ENCODE data around the gene VPS54.

DNA sequence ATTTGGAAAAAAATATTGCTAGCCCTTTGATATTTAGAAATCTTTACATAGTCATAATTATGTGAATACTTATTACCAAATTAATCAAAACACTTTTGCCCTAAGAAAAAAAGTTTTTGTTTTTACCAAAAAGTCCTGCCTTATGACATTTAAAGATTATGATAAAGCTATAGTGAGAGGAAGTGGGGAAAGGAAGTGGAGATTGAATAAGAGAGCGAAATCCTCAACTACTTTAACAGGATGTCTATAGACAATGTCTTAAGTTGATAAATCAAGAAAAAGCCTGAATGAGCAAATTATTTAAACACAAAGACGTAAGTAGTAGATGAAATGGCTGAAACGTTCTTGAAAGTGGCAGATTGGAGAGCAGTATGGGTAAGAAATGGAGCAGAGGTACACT lies 20.9 kb upstream of the VPS54 start:
- TF ChIP-seq RFX5 (IDR thresholded peaks at IDR 0.05; ENCODE audit: low read length) = no peak
- TF ChIP-seq, protein P1, sequence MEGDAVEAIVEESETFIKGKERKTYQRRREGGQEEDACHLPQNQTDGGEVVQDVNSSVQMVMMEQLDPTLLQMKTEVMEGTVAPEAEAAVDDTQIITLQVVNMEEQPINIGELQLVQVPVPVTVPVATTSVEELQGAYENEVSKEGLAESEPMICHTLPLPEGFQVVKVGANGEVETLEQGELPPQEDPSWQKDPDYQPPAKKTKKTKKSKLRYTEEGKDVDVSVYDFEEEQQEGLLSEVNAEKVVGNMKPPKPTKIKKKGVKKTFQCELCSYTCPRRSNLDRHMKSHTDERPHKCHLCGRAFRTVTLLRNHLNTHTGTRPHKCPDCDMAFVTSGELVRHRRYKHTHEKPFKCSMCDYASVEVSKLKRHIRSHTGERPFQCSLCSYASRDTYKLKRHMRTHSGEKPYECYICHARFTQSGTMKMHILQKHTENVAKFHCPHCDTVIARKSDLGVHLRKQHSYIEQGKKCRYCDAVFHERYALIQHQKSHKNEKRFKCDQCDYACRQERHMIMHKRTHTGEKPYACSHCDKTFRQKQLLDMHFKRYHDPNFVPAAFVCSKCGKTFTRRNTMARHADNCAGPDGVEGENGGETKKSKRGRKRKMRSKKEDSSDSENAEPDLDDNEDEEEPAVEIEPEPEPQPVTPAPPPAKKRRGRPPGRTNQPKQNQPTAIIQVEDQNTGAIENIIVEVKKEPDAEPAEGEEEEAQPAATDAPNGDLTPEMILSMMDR (IDR thresholded peaks at IDR 0.05) = no peak
- TF ChIP-seq ELF1 (IDR thresholded peaks at IDR 0.05) = no peak
- TF ChIP-seq, protein P2, sequence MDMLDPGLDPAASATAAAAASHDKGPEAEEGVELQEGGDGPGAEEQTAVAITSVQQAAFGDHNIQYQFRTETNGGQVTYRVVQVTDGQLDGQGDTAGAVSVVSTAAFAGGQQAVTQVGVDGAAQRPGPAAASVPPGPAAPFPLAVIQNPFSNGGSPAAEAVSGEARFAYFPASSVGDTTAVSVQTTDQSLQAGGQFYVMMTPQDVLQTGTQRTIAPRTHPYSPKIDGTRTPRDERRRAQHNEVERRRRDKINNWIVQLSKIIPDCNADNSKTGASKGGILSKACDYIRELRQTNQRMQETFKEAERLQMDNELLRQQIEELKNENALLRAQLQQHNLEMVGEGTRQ (IDR thresholded peaks at IDR 0.05; ENCODE audit: borderline replicate concordance, low read depth, low read length) = no peak
